ENCODE results near the gene STK4. TPM values are rescaled to one million over a fixed set of nuclear protein-coding genes. Genes with fewer than 3 reads are reported as not detected.

Gene STK4
- total and polyA plus RNA-seq, 5 donors: 4.6 to 14.4 (median 13.8) TPM

- ATAC-seq (peak; percentile 62 to 80), DNase-seq (no peak)
- H3K4me3 ChIP-seq (ENCODE audit: low read length): no peak overlapping the region
- H3K4me1 ChIP-seq (ENCODE audit: control insufficient read depth, insufficient read depth, low read length): no peaks in the 10 kb centered on the region
- intact Hi-C loops (cut with DNase I): loop anchor here in 3 of 4 donors (10.0 kb wide), 2 partner anchors 51 to 251 kb away; no protein-coding TSS in a partner anchor
- H3K9me3 ChIP-seq (ENCODE audit: control insufficient read depth, low read length): no peaks in the 10 kb centered on the region
- H3K27ac ChIP-seq (ENCODE audit: low read length): no peak overlapping the region
- no peaks in the 10 kb centered on the region for H3K27me3 ChIP-seq (ENCODE audit: control insufficient read depth, insufficient read depth)
- 26% methylated on average over 5 of the region's 5 CpGs for WGBS
These were observed 77.8 kb downstream of the STK4 start for GRCh38 chr20:45044084-45044573.

DNA sequence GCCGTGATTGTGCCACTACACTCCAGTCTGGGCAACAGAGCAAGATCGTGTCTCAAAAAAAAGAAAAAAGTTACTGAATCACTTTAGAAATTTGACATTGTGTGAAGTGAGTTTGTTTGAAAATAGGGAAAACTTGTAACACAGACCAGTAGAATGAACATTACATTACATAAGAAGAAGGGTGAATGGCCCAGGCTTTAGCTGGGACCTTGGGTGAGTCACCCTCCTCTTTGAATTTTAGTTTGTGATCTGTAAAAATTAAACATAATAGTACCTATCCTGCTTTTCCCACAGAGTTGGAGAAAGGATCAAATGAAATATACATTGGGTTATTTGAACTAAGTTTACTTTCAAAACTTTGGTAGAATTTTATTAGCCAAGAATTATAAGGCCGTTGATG is 78.3 kb downstream of the STK4 start:
- DNase-seq: no peak
- WGBS: 93% methylated on average over 3 of the region's 3 CpGs
- intact Hi-C loops (cut with DNase I): loop anchor here in 3 of 4 donors (10.0 kb wide), 2 partner anchors 50 to 250 kb away; no protein-coding TSS in a partner anchor
- no peaks in the 10 kb centered on the region for H3K4me1 ChIP-seq (ENCODE audit: control insufficient read depth, insufficient read depth, low read length)
- no peak overlapping the region for H3K4me3 ChIP-seq (ENCODE audit: low read length)
- no peaks in the 10 kb centered on the region for H3K27me3 ChIP-seq (ENCODE audit: control insufficient read depth, insufficient read depth)
- no peak for ATAC-seq
- no peak overlapping the region for H3K27ac ChIP-seq (ENCODE audit: low read length)
- H3K9me3 ChIP-seq (ENCODE audit: control insufficient read depth, low read length): no peaks in the 10 kb centered on the region

- DNase-seq (no peak), ATAC-seq (no peak)
- H3K27ac ChIP-seq (ENCODE audit: low read length): no peak overlapping the region
- no peak overlapping the region for H3K4me3 ChIP-seq (ENCODE audit: low read length)
- intact Hi-C loops (cut with DNase I): loop anchor here in 3 of 4 donors (5.0 to 10.0 kb wide), 3 partner anchors 47 to 247 kb away; no protein-coding TSS in a partner anchor
- 89% methylated on average over 2 of the region's 2 CpGs for WGBS
- peaks cover 2% of the 10 kb centered on the region for H3K4me1 ChIP-seq (ENCODE audit: control insufficient read depth, insufficient read depth, low read length)
- no peaks in the 10 kb centered on the region for H3K27me3 ChIP-seq (ENCODE audit: control insufficient read depth, insufficient read depth)
- no peaks in the 10 kb centered on the region for H3K9me3 ChIP-seq (ENCODE audit: control insufficient read depth, low read length)
These were observed 81.3 kb downstream of the STK4 start for GRCh38 chr20:45047581-45048119.

DNA sequence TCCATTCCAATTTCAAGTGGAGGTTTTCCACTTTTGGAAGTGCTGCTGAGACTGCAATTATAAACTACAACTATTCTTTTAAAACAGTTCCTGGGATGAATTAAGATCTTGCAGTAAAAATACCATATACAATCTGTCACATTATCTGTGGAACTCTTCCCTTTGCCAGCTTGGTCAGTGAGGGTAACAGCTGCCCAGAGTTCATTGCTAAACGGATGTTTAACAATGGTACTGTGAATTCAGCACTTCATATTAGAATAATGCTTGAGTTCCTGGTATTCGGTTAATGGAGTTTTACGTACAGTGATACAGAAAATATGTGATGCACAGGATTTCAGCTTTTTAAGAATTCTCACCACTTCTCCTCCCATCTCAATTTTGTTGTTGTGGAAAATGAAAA is 83.1 kb downstream of the STK4 start:
- ATAC-seq (no peak), DNase-seq (no peak)
- Histone ChIP-seq H3K4me3 (ENCODE audit: low read length) (no peak overlapping the region), H3K4me1 (ENCODE audit: control insufficient read depth, insufficient read depth, low read length) (peaks cover 6% of the 10 kb centered on the region), H3K9me3 (ENCODE audit: control insufficient read depth, low read length) (no peaks in the 10 kb centered on the region), H3K27ac (ENCODE audit: low read length) (no peak overlapping the region), H3K27me3 (ENCODE audit: control insufficient read depth, insufficient read depth) (no peaks in the 10 kb centered on the region)
- intact Hi-C loops (cut with DNase I): loop anchor here in 3 of 4 donors (5.0 to 10.0 kb wide), 3 partner anchors 45 to 245 kb away; no protein-coding TSS in a partner anchor
- 58% methylated on average over 3 of the region's 3 CpGs for WGBS

- no peak for DNase-seq
- peaks cover 6% of the 10 kb centered on the region for H3K4me1 ChIP-seq (ENCODE audit: control insufficient read depth, insufficient read depth, low read length)
- peak in 1 of 2 donors; percentile 11 for ATAC-seq
- no peaks in the 10 kb centered on the region for H3K27me3 ChIP-seq (ENCODE audit: control insufficient read depth, insufficient read depth)
- peak overlapping the region; percentile 22 for H3K27ac ChIP-seq (ENCODE audit: low read length)
- no peaks in the 10 kb centered on the region for H3K9me3 ChIP-seq (ENCODE audit: control insufficient read depth, low read length)
- WGBS: 45% methylated on average over 5 of the region's 5 CpGs
- intact Hi-C loops (cut with DNase I): loop anchor here in 3 of 4 donors (5.0 to 10.0 kb wide), 3 partner anchors 45 to 245 kb away; no protein-coding TSS in a partner anchor
- no peak overlapping the region for H3K4me3 ChIP-seq (ENCODE audit: low read length)
These were observed 83.7 kb downstream of the STK4 start for GRCh38 chr20:45049904-45050471.

DNA sequence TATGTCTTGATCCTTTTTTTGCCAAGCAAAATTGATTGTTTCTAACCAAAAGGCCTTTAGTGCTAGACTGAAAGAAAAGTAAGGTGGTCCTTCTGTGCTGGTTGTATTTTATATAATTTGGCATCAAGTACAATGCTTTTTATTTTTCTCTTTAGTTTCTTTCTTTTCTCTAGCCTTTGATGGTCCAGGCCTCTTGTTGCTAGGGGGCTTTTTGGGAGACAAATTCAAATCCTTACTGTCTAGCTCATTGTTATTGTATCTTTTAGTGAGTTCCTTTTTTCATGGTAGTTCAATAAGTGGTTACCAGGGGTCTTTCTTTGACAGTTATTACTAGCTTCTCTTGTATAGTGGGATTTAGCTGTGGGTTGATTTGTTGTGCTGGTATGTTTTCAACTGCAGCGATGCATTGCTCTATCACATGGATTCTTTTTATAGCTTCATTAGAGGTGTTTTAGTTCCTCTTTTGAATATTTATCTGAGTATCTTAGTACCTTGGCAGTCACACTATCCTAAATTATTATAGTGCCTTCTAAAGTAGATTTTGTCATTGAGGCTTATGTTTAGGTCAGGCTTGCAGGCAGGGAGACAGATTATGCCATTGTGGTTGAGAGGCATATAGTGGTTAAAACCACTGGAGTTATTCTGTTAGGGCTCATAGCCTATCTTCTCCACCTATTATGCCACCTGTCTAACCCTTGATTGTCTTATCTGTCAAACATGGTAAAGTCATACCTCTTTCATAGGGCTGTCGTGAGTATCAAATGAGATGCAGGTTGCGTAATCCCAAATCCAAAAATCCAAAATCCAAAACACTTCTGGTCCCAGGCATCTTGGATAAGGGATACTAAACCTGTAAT is 85.1 kb downstream of the STK4 start:
- intact Hi-C loops (cut with DNase I): no loop called here
- 80% methylated on average over 3 of the region's 3 CpGs for WGBS
- Histone ChIP-seq H3K4me1 (ENCODE audit: control insufficient read depth, insufficient read depth, low read length) (peaks cover 6% of the 10 kb centered on the region), H3K27me3 (ENCODE audit: control insufficient read depth, insufficient read depth) (no peaks in the 10 kb centered on the region), H3K9me3 (ENCODE audit: control insufficient read depth, low read length) (no peaks in the 10 kb centered on the region), H3K27ac (ENCODE audit: low read length) (no peak overlapping the region), H3K4me3 (ENCODE audit: low read length) (no peak overlapping the region)
- no peak for DNase-seq
- peak in 1 of 2 donors; percentile 50 for ATAC-seq

DNA sequence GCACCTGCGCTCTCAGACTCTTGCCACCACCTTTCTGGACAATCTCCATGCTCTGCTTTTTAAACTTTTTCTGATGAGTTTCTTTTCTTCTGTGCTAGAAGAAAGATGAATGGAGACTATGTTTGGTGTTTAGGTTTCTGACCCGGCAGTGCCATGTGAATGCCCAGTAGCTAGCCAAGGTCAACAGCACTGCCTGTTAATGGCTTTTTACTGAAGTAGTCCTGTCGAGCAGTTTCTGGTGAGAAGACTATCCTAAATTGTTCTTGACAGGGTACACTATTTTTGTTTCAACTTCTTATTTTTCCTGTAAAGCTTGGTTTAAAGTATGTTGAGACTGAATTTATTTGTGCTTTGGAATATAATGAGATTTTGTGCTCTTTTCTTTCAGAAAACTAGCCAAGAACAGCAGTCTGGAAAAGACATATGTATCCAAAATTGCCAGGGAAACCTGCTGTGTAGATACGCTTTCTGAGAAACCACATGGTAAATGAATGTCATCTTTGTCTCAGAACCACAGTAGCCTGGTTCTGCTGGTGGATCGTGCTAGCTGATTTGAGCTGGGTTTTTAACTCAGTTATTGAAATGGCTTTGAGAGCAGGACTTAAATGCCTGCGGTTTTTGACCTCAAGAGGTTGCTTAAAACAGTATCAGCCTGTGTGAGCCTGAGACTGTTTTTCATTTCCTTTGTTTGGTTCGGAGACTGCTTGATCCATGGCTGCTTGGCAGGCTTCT is 86.6 kb downstream of the STK4 start:
- Histone ChIP-seq H3K27me3 (ENCODE audit: control insufficient read depth, insufficient read depth) (no peaks in the 10 kb centered on the region), H3K9me3 (ENCODE audit: control insufficient read depth, low read length) (no peaks in the 10 kb centered on the region), H3K4me3 (ENCODE audit: low read length) (no peak overlapping the region), H3K27ac (ENCODE audit: low read length) (peak overlapping the region; percentile 42), H3K4me1 (ENCODE audit: control insufficient read depth, insufficient read depth, low read length) (peaks cover 6% of the 10 kb centered on the region)
- intact Hi-C loops (cut with DNase I): no loop called here
- WGBS: 53% methylated on average over 7 of the region's 7 CpGs
- DNase-seq: no peak
- no peak for ATAC-seq

DNA sequence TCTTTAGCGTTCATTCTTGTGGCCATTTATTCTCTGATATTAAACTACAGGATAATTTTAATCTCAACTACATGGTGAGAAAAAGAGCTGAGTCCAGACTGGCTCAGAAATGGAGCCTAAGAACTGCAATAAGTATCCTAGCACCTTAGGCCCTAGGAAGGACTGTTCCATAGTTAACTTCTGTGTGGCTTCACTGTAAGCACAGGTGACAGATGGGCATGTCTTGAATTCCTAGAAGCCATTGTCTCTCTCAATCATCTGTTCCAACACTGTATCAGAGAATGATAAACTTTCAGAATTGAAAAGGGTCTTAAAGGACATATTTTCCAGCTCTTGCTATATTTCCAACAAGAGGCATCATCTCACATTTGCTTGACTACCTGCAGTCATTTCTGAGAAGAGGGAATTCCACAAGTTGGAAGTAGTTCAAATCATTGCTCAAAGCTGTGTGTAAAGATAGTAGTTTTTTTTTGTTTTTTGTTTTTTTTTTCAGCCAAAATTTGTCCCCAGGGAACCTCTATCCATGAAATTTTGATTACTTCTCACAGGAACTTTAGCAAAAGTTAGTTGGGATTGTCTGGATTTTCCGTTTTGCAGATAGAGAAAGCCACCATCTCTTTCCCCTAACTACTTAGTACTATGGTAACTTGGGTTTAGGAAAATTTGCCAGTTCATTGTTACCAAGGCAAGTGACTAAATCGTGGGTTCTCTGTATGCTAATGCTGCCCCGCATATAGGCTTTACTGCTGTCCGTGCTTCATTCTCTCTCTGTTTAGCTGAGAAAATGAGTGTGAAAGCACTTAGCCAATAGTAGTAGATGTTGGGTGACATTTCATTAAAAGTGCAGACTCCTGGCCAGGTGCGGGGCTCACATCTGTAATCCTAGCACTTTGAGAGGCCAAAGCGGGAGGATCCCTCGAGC is 87.4 kb downstream of the STK4 start:
- Histone ChIP-seq H3K4me1 (ENCODE audit: control insufficient read depth, insufficient read depth, low read length) (peaks cover 6% of the 10 kb centered on the region), H3K27ac (ENCODE audit: low read length) (no peak overlapping the region), H3K4me3 (ENCODE audit: low read length) (no peak overlapping the region), H3K27me3 (ENCODE audit: control insufficient read depth, insufficient read depth) (no peaks in the 10 kb centered on the region), H3K9me3 (ENCODE audit: control insufficient read depth, low read length) (no peaks in the 10 kb centered on the region)
- 76% methylated on average over 8 of the region's 8 CpGs for WGBS
- intact Hi-C loops (cut with DNase I): no loop called here
- no peak for DNase-seq
- ATAC-seq: no peak

DNA sequence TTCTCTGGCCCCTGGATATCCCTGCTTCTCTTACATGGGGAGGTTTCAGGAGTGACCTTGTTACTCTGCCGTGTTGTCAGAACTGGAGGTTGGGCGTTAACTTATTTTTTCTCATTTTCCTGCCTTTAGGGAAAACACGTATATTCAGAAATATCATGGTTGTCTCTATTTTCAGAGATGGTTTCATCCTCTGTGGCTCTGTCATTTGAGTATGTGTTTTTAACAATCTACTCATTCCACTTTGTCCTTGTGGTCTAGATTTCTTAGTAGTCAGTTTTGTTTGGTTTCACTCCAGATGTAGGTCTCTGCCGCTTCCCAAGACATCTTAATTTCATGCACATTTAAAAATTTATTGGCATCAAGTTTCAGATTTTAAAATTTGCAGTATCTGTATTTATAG is 88.7 kb downstream of the STK4 start:
- no peak for DNase-seq
- intact Hi-C loops (cut with DNase I): no loop called here
- no peak for ATAC-seq
- Histone ChIP-seq H3K27ac (ENCODE audit: low read length) (no peak overlapping the region), H3K27me3 (ENCODE audit: control insufficient read depth, insufficient read depth) (no peaks in the 10 kb centered on the region), H3K4me3 (ENCODE audit: low read length) (no peak overlapping the region), H3K4me1 (ENCODE audit: control insufficient read depth, insufficient read depth, low read length) (peaks cover 4% of the 10 kb centered on the region), H3K9me3 (ENCODE audit: control insufficient read depth, low read length) (no peaks in the 10 kb centered on the region)
- WGBS: 95% methylated on average over 4 of the region's 4 CpGs
